IMR-90 (cell line): ENCODE measurements around the gene USB1. TPM values are rescaled to one million over a fixed set of nuclear protein-coding genes. Genes with fewer than 3 reads are reported as not detected.

Experiments
- ATAC-seq: fragments of 200-7000 bp; cut with Tn5 transposase; 2 replicates; pipeline ENCODE4 v1.9.1; 2020; ENCODE audit warnings: low read depth, mild to moderate bottlenecking, moderate library complexity
- BruUV-seq: library from RNA; stranded (reverse); fragments of 400-500 nt; replicated peaks from 2 replicates; lab custom pipeline; 2021; lab: Mats Ljungman, UMichigan
- CTCF ChIA-PET: fragments of 300-600 bp; formaldehyde crosslinking; extraction: SDS; loops from one replicate; lab custom pipeline; 2021; ENCODE audit warnings: antibody characterized with exemption; lab: Yijun Ruan, JAX
- POLR2A ChIA-PET: fragments of 300-600 bp; sonication (Branson Sonifier 250); formaldehyde crosslinking; loops from one replicate; lab custom pipeline; 2022; ENCODE audit warnings: antibody characterized with exemption; ENCODE audit not compliant: unreplicated experiment; lab: Charles Lee
- DNase-seq: peaks from one replicate; pipeline ENCODE4 v3.0.0; 2013
- H2AFZ ChIP-seq: replicated peaks from 2 replicates; pipeline ENCODE3; 2013; ENCODE audit warnings: low read length, mild to moderate bottlenecking; ENCODE audit not compliant: poor library complexity
- H2AK5ac ChIP-seq: 2 replicates; pipeline ENCODE4 v1.6.1; 2013; ENCODE audit warnings: low read depth, low read length, inconsistent platforms
- H2AK9ac ChIP-seq: replicated peaks from 2 replicates; pipeline ENCODE3; 2013; ENCODE audit warnings: mild to moderate bottlenecking, low read depth, low read length, moderate library complexity; ENCODE audit not compliant: poor library complexity
- H2BK120ac ChIP-seq: 2 replicates; pipeline ENCODE4 v1.6.1; 2013; ENCODE audit warnings: low read depth, low read length, inconsistent platforms
- H2BK15ac ChIP-seq: 3 replicates; pipeline ENCODE4 v1.6.1; 2013; ENCODE audit warnings: low read depth, low read length, inconsistent platforms
- H2BK20ac ChIP-seq: 2 replicates; pipeline ENCODE4 v1.6.1; 2013; ENCODE audit warnings: low read depth, mild to moderate bottlenecking, inconsistent platforms, low read length, moderate library complexity
- H2BK5ac ChIP-seq: 2 replicates; pipeline ENCODE4 v1.6.1; 2013; ENCODE audit warnings: mild to moderate bottlenecking, low read depth, low read length, inconsistent platforms; ENCODE audit not compliant: poor library complexity, severe bottlenecking
- H3K14ac ChIP-seq: replicated peaks from 2 replicates; pipeline ENCODE4 v1.6.1; 2013; ENCODE audit warnings: low read depth, low read length, inconsistent platforms
- H3K18ac ChIP-seq: 2 replicates; pipeline ENCODE4 v1.6.1; 2013; ENCODE audit warnings: low read depth, low read length, control low read depth
- H3K23ac ChIP-seq: 2 replicates; pipeline ENCODE4 v1.6.1; 2013; ENCODE audit warnings: low read depth, low read length, inconsistent platforms
- H3K27ac ChIP-seq: 2 replicates; pipeline ENCODE4 v1.5.1; 2013; ENCODE audit warnings: mild to moderate bottlenecking, control low read depth, low read length; ENCODE audit not compliant: insufficient read depth
- H3K27me3 ChIP-seq: 2 replicates; pipeline ENCODE4 v1.6.1; 2013; ENCODE audit warnings: low read length; ENCODE audit not compliant: control insufficient read depth, insufficient read depth
- H3K36me3 ChIP-seq: 2 replicates; pipeline ENCODE4 v1.6.1; 2013; ENCODE audit warnings: low read length, mixed read lengths; ENCODE audit not compliant: control insufficient read depth, insufficient read depth
- H3K4ac ChIP-seq: 2 replicates; pipeline ENCODE4 v1.6.1; 2013; ENCODE audit warnings: low read depth, low read length, inconsistent platforms
- H3K4me1 ChIP-seq: 2 replicates; pipeline ENCODE4 v1.6.1; 2013; ENCODE audit warnings: low read length, mixed read lengths; ENCODE audit not compliant: control insufficient read depth, insufficient read depth
- H3K4me2 ChIP-seq: 2 replicates; pipeline ENCODE4 v1.6.1; 2013; ENCODE audit warnings: low read depth, mild to moderate bottlenecking, control low read depth, low read length, moderate library complexity
- H3K4me3 ChIP-seq: 2 replicates; pipeline ENCODE4 v1.5.1; 2013; ENCODE audit warnings: low read depth, mild to moderate bottlenecking, control low read depth, low read length, moderate library complexity; ENCODE audit not compliant: insufficient read depth
- H3K56ac ChIP-seq: 2 replicates; pipeline ENCODE4 v1.6.1; 2013; ENCODE audit warnings: low read length, inconsistent platforms; ENCODE audit not compliant: insufficient read depth; ENCODE audit errors: extremely low read depth
- H3K79me1 ChIP-seq, 2 experiments: 2 replicates each; pipeline ENCODE4 v1.6.1; 2013; ENCODE audit warnings: low read length in 2 of 2, inconsistent platforms in 1 of 2, low read depth in 1 of 2
- H3K9ac ChIP-seq: 2 replicates; pipeline ENCODE4 v1.6.1; 2013; ENCODE audit warnings: low read depth, low read length, control low read depth
- H3K9me1 ChIP-seq: 2 replicates; pipeline ENCODE4 v1.6.1; 2013; ENCODE audit warnings: low read length, inconsistent platforms; ENCODE audit not compliant: insufficient read depth
- H3K9me3 ChIP-seq: 2 replicates; pipeline ENCODE4 v1.6.1; 2013; ENCODE audit warnings: low read length; ENCODE audit not compliant: control insufficient read depth, insufficient read depth
- H4K20me1 ChIP-seq: 2 replicates; pipeline ENCODE4 v1.6.1; 2013; ENCODE audit warnings: low read length, inconsistent platforms; ENCODE audit not compliant: insufficient read depth
- H4K5ac ChIP-seq: 2 replicates; pipeline ENCODE4 v1.6.1; 2013; ENCODE audit warnings: mild to moderate bottlenecking, low read depth, low read length, control low read depth
- H4K8ac ChIP-seq, 2 experiments: 2 replicates each; pipeline ENCODE4 v1.6.1; 2013; ENCODE audit warnings: low read depth in 2 of 2, low read length in 2 of 2, control low read depth in 1 of 2, inconsistent platforms in 1 of 2
- H4K91ac ChIP-seq: 2 replicates; pipeline ENCODE4 v1.6.1; 2013; ENCODE audit warnings: low read depth, low read length, inconsistent platforms; ENCODE audit not compliant: insufficient read depth
- MAZ ChIP-seq: IDR thresholded peaks from 2 replicates; pipeline ENCODE4 v1.6.1; 2012; ENCODE audit warnings: low read depth, mild to moderate bottlenecking, low read length, improper control_type of control experiment, moderate library complexity, borderline replicate concordance
- MXI1 ChIP-seq: IDR thresholded peaks from 2 replicates; pipeline ENCODE4 v1.6.1; 2012; ENCODE audit warnings: low read depth, mild to moderate bottlenecking, low read length, moderate library complexity, borderline replicate concordance
- WGBS, 2 experiments: methylation state at CpG; one replicate each; pipeline versions ENCODE4 v1.1.5 to v1.1.7; 2013; ENCODE audit warnings: missing lambda C conversion rate in 2 of 2; ENCODE audit not compliant: insufficient read length in 1 of 2; ENCODE audit errors: extremely low coverage in 2 of 2; 5-methylcytosine and 5-hydroxymethylcytosine counted together
- dilution Hi-C: fragments of 300-500 bp; cut with HindIII; formaldehyde crosslinking; loops from one replicate; pipeline ENCODE4 v1.14.3; 2018; ENCODE audit warnings: low sequenced_read_pairs; ENCODE audit not compliant: unreplicated experiment
- in situ Hi-C: fragments of 300-500 bp; cut with MboI; formaldehyde crosslinking; loops from 3 replicates; pipeline ENCODE4 v1.14.3; 2019; ENCODE audit warnings: low sequenced_read_pairs, inconsistent platforms, mixed read lengths
- intact Hi-C: fragments of 100-400 bp; cut with micrococcal nuclease; formaldehyde crosslinking; loops from 2 replicates; pipeline ENCODE4 v1.10.0; 2022
- polyA plus RNA-seq, 3 experiments: library from polyadenylated mRNA; depleted of rRNA; stranded (reverse); fragments of >200 nt; gene quantifications; 2 replicates each; pipeline ENCODE4 v1.2.3, GENCODE V29; 2012; ENCODE audit warnings: low replicate concordance in 1 of 3
- total RNA-seq: library from RNA; depleted of rRNA; stranded (reverse); fragments of >200 nt; gene quantifications from 2 replicates; pipeline ENCODE4 v1.2.3, GENCODE V29; 2012
- TF ChIP-seq, protein P1 (sequence below): fragments of 150-350 bp; IDR thresholded peaks from 2 replicates; pipeline ENCODE4 v1.6.1; 2017; ENCODE audit warnings: mild to moderate bottlenecking, antibody characterized with exemption, low read length, low read depth

USB1 gene
- total and polyA plus RNA-seq, 2 of the 4 experiments (the other 2 are of a cell fraction), result 45.9 to 94.9 TPM

DNA sequence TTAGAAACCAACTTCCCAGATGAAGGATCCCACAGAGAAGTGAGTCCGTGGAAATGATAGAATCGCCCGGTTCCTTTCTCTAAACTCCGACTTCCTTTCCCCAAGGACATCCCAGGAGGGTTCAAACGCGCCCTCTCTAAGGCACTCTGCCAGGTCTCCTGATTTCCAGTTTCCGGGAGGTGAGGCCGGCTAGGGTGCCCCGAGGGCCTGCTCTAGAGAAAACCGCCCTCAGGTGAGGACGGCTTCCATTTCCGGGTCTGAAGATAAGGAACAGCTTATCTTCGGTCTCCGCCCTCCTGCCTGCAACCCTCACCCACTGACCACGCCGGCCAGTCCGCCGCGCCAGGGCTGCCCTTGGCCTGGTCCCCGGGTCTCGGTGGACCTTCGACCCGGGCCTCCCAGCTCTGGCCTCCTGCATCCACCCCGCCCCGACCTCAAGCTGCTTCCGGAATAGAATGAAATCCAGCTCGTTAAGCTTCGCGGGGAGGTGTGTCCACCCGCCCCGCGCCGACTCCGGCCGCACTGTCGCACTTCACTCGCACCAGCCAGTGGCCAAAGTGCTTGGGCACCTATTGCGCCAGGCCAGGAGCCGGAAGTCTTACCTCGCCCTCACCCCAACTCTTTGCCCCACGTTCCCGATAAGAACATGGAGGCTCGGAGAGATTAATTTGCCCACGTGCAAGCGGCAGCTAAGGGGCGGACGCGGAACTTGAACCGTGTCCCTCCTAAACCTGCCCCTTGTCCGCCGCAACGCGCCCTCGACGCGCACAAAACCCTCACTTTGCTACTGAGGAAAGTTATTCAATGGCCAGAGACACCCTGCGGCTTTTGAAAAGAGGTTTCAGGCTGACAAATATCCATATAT is 23.5 kb downstream of the USB1 start (continued):
- TF ChIP-seq MXI1, result no peak

DNA sequence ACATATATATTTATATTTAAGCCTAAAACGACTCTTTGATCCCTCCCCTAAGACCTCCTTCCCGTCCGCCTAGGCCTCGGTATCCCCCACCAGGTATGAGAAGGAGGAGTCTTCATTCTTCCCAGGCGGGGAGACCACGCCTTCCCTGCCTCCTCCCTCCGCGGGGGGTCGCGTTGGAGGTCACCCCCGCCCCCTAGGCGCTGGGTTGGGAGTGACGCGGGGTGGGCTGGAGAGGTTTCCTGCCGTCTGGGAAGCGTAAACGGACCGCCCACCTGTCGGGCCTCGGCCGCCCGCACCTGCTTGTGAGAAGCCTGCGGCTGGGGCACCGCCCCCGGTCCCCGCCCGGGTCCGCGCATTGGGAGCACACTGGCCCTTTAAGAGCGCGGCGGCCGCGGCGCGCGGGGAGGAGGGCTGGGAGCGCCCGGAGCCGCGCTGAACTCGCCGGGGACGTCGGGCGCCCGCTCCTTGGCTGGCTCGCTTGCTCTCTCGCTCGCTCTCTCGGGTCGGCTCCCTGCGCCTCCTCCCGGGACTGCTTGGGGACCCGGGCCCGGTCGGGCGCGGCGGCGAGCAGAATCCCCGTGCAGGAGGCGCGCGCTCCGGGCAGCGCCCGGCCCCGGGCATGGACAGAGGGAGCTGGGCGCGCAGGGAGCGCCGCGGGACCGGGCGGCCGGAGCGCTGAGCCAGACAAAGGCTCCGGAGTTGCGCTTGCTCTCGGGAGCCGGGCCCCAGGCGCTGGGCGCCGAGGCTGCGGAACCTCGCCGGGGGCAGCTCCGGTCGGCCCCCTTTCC is 24.3 kb downstream of the USB1 start, which contains the start of gene MMP15:
Gene MMP15 (plus strand): TSS at position 404 of the 788 bp plus-strand sequence. CDS start 597 bp downstream, outside the sequence.
- DNase-seq (peak; percentile 50), ATAC-seq (peak; percentile 73)
- CTCF ChIA-PET, result interaction anchor here (1.5 kb wide), 1 partner anchor 96 kb away, joined by 7 read pairs; no protein-coding TSS in a partner anchor
- Histone ChIP-seq H3K36me3 (no peaks in the 10 kb centered on the region), H3K4me3 (peak within 1 kb of the TSS; percentile 61), H4K5ac (no peak within 1 kb of the TSS), H2BK120ac (no peak within 1 kb of the TSS), H2AK9ac (peak within 1 kb of the TSS; percentile 58), H3K4ac (no peak within 1 kb of the TSS), H2BK20ac (no peak within 1 kb of the TSS), H3K79me1 (no peaks in the 10 kb centered on the region), H3K18ac (no peak within 1 kb of the TSS), H3K9me1 (peaks cover 4% of the 10 kb centered on the region; the same call in 1 of the 2 replicates), H2AFZ (peak within 1 kb of the TSS; percentile 95), H3K9ac (no peak within 1 kb of the TSS), H2AK5ac (no peak within 1 kb of the TSS), H3K56ac (no peak within 1 kb of the TSS), H4K20me1 (peaks cover 9% of the 10 kb centered on the region; the same call in 1 of the 2 replicates), H3K23ac (no peak within 1 kb of the TSS), H3K4me2 (peak within 1 kb of the TSS; percentile 84), H4K8ac (no peak within 1 kb of the TSS), H3K27ac (no peak within 1 kb of the TSS), H3K27me3 (peaks cover 36% of the 10 kb centered on the region), H2BK5ac (no peak within 1 kb of the TSS), H2BK15ac (no peak within 1 kb of the TSS), H3K4me1 (peaks cover 16% of the 10 kb centered on the region), H3K9me3 (no peaks in the 10 kb centered on the region), H4K91ac (no peak within 1 kb of the TSS), H3K14ac (no peak within 1 kb of the TSS)
- dilution Hi-C loops (no loop called here), in situ Hi-C loops (no loop called here), intact Hi-C loops (no loop called here)
- TF ChIP-seq, protein P1, sequence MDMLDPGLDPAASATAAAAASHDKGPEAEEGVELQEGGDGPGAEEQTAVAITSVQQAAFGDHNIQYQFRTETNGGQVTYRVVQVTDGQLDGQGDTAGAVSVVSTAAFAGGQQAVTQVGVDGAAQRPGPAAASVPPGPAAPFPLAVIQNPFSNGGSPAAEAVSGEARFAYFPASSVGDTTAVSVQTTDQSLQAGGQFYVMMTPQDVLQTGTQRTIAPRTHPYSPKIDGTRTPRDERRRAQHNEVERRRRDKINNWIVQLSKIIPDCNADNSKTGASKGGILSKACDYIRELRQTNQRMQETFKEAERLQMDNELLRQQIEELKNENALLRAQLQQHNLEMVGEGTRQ, result no peak
- peak; percentile 63; the same call in 1 of the 2 replicates for TF ChIP-seq MAZ
- WGBS, 2 experiments, result 3% methylated on average over 44 of the region's 90 CpGs; no CpG with 5 or more reads in 1 of the 2 experiments
- BruUV-seq, result no TSS peak
- POLR2A ChIA-PET, result interaction anchor here (1.2 kb wide), 1 partner anchor 96 kb away, joined by 3 read pairs; no protein-coding TSS in a partner anchor
